NCI-H446 treated with DMSO at 0.1 percent for 48 hours (cell line): ENCODE measurements around the gene RAB25.
"Not testable (repeated sequence)": the region's sequence is repeated elsewhere in the genome, so short reads cannot be mapped to it uniquely, and the experiment has no call there.

Experiments
- DNase-seq: peaks from one replicate; lab custom pipeline; 2025; lab: John Stamatoyannopoulos, UW

Gene RAB25

DNA sequence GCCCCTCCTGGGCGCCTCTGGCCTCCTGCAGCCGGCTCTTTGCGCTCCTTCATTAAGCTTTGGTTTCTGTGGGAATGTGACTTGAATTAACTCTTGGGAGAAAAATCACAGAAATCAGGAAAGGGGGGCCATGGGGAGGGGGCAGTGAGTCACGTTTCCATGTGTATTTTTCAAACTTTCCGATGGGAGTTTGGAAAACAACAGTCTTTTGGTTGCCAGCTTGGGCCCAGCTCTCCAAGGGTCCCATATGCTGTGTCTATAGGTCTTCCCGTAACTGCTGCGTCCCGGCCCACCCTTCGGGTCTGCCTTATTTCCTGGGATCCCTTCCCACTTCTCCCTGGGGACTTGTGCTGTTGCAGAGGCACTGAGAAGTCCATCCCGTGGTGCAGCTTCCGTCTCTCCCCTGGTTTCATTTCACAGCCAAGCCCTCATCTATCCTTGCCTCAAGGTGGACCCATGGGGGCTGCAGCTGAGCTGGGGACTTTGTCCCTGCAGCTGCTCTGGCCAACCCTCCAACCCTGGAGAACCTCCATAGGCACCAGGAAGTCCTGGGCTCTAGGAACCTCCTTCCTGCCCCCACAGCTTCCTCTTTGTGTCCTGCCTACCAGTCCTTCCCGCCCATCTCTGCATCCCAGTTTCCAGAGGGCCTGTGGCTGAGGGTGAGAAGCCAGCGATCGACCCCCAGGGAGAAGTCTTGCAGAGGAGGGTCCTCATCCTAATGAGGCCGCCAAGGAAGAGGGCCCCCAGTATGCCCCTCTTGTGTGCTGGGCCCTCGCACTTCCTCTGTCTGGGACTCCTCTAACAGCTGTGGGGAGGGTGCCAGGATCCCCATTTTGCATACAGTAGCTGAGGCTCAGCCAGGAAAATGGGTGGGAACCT lies 41.9 kb downstream of the RAB25 start:
- DNase-seq: no peak

DNA sequence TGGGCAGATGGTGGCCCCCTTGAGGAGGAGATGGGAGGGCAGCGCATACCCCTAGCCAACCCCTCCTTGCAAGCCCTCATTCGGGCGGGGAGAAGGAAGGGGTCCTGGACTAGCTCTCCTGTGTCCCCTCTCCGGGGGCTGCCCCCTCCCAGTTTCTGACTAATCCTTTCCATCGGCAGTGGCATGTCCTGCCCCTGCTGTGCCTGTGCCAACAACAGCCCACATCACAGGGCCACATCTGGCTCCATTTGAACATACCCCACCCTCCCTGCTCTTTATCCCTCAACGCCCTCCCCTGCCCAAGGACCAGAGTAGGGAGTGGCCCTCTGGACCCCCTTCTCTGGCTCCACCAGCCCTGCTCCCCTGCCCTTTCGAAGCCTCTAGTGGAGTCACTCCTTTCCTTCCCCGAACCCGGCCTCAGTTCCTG lies 42.6 kb downstream of the RAB25 start:
- DNase-seq: no peak

DNA sequence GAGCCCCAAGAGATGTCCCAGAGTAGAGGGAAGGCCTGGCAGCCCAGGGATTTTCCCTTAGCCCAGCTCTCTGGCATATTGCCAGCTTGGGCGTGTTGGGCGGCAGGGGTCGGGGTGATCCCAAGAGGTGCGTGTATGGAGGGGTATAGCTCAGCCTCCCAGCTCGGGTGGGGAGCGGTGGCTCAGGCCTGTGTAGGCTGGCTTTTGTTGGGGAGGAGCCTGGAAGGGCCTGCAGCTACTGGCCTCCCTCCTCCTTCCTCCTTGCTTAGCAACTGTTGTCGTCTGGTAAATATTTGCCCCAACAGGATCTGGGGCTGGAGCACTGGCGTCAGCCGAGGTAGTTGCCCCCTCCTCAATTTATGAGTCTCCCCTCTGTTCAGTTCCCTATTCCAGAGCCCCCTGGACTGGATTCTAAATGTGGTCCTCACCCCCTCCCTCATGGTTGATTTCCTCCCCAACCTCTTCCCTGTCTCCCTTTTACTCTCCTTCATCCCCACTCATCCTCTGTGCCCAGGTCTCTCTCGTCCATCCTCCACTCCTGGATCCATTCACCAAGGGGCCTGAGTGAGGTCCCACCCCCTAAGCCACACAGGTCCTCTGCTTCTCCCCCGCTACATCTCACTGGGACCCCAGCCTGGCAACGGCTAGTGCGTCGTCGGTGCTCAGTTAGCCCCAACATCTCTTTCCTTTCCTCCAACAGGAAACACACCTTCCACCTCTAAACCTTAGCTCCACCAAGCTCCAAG lies 43.3 kb downstream of the RAB25 start:
- no peak for DNase-seq

DNA sequence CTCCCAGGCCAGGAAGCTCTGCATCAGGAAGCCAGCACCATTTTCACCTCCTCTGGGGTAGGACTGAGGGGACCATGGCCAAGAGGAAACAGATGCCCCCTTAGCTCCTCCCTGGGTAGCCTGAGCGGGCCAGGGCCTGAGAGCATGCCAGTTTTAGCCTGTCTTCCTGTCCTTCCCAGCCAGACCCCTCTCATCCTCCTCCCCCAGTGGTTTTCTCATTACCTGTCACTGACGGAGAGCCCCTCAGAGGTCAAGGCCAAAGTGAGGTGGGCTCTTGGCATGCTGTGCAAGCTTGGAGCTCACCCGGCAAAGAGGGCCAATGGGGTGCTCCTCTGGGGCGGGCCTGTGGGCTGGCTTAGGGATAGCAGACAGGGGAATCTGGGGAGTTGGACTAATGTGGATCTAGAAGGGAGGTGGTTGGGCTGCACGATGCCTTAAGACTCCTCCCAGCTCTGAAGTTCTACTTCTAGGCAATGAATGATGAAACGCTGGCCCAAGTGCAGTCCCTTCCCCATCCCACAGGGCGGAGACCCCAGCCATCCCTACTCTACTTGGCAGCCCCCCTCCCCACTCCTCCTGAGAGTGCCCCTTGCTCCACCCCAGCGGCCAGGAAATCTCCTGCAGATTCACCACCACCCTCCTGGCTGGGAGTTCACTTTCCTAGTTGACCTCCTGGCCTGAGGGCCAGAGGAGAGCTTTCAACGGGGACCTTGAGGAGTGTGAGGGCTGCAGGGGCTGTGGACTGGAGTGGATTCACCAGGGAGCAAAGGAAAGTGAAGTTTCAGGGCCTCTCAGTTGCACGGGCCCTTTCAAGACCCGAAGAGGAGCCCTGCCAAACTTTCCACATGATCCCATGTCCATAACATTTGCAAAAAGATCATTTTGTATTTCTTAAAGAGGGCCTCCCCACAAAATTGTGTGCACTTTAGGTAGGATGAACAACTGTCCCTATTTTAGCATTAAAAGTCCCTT lies 44.2 kb downstream of the RAB25 start:
- DNase-seq: no peak

DNA sequence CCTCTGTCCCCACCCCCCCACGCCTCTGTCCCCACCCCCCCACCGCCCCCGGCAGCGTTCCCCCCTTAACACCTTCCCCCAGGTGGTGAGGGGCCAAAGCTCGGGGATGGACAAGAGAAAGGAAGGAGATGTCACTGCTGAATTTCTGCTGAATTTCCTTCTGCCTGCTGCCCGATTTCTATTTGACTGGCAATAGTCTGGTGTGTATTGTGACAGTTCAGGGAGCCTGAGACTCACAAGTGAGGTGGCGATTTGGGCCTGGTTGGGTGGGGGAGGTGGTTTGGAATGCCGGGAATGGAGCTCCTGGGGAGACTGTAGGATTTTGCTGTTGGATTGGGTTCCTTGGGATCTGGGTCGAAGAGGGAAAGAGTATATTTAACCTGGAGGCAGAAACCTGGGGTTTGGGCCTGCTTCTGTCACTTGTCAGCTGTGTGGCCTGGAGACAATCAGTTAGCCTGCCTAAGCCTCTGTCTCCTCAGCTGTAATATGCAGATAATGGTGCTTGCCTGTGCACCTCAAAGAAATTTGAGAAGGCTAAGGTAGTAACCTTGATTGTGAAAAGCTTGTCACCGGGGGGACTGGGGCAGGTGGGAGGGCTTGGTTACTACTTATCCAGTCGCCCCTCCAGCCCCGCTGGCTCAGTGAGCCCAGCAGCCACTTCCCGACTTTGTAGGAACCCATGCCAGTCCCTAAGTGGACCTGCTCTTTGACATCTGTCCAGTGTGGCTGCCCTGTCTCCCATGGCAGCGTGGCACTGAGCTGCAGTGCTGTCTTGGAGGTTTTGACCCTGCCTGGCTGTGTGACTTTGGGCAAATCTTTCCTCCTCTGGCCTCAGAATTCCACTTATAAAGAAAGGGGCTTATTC lies 45.9 kb downstream of the RAB25 start:
- no peak for DNase-seq

DNA sequence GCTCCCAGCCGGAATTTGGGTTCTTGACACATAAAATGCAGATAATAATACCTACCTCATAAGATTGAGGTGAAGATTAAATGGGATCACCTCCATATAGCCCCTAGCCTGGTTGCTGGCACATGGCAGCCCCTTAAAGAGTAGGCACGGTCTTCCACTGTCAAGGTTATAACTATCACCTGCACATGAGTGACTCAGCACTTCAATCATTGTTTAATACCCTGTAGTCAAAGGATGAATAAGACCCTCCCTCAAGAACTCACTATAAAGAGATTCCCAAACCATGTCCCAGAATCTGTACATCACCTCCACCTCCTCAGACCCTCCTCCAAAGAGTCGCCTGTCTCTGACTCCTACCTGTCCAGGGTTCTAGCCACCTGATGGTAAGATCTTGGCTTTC lies 47.1 kb downstream of the RAB25 start:
- no peak for DNase-seq

DNA sequence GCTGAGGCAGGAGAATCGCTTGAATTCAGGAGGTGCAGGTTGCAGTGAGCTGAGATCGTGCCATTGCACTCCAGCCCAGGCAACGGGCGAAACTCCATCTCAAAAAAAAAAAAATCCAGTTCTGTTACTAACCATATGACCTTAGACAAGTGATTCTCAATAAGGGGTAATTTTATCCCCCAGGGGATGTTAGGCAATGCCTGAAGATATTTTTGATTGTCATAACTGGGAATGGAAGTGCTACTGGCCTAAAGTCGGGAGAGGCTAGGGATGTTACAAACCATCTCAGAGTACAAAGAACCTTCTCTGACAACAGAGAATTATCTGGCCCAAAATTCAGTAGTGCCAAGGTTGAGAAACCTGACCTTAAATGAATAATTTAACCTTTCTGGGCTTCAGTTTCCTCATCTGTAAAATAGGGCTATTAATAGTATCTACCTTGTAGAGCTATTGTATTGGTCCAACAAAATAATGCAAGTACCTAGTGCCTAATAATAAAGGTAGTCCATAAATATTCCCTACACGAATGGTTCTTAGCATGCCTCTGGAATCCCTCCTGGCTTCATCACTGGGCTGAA lies 47.8 kb downstream of the RAB25 start:
- DNase-seq: no peak

DNA sequence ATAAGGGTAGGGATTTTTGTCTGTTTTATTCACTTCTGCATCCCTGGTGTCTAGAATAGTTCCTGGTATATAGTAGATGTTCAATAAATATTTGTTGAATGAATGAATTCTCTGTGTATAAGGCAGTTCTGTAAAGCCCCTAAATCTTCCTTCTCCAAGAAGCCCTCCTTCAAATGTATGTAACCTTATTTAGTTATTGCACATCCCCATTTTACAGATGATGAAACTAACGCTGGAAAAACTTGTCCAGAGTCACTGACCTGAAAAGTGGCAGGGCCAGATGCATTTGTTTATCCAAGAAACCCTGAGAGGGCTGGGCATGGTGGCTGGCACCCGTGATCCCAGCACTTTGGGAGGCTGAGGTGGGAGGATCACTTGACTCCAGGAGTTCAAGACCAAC lies 49.3 kb downstream of the RAB25 start:
- DNase-seq: no peak

DNA sequence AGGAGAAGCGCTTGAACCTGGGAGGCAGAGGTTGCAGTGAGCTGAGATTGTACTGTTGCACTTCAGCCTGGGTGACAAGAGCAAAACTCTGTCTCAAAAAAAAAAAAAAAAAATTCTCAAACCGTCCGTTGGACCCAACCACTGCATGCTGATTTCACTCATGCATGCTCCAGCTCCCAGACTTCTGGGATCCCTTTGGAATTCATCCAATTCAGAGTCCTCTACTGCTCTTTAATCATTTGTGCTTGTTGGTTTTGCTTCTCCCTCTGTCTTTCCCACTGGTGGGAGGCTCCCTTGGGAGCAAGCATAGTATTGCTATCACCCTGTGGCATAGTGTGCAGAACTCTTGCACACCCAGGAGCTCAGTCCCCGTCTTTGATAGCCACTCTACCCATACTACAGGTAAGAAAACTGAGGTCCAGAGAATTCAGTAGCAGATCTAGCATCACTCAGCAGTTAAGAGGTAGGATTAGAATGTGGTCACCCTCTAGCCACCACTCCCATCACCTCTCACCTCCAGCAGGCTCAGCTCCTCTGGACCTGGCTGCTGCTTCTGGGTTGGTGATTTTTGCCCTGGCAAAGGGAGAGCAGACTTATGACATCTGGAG lies 50.5 kb downstream of the RAB25 start:
- no peak for DNase-seq

DNA sequence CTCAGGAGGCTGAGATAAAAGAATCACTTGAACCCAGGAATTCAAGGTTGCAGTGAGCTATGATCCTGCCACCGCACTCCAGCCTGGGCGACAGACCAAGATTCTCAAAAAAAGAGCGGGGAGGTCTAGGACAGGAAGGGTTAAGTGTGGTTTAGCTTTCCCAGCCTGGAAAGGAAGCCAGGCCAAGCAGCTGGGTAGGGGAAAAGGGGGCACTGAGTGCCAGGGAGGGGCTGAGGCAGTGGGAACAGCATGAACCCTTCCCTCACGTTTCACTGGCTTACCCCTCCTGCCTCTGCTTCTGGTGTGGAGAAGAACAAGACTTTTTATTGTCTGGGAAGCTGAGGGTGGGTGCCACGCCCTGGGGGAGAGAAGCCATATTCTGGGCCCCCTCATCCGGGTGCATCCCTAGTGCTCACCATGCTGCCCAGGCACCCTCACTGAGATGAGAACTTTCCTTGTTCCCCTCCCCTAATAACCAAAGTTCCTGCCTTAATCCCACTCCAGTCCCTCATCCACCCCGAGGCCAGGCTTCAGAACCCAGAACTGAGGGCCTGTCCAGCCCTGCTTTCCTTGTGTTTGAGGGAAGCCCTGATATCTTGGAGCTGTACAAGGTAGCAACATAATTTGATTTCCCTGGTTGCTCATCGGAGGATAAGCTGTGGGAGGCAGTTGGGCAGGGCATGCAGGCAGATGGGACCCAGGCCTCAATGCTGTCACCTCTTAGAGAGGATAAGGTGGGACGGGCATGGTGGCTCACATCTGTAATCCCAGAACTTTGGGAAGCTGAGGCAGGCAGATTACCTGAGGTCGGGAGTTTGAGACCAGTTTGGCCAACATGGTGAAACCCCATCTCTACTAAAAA lies 51.5 kb downstream of the RAB25 start:
- DNase-seq: no peak

DNA sequence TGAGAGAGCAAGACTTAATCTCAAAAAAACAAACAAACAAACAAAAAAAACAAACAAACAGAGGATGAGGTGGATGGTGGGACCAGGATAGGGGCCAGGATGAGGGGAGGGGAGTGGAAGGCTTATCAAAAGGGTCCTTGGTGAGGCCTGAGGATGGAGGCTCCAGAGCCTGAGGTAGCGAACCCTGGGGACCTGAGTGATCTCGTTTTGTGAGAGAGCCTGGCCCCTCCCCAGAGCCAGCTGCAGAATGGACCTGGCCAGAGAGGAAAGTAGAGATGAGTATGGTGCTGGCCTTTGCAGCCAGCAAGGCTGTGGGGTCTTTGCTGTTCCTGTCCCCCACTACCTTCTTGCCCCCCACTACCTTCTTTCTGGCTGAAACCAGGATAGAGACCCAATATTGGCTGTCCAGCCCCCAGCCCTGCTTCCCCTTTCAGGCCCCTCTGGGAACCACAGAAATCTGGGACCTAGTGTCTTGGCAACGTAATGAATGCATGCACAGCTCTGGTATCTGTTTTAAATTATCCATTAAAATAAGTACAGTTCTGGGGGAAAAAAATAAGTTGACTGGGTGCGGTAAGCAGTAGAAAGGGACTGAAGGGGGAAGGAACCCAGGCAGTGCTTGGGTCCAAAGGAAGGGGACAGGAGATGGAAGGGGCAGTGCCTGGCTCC lies 52.5 kb downstream of the RAB25 start:
- DNase-seq: no peak

DNA sequence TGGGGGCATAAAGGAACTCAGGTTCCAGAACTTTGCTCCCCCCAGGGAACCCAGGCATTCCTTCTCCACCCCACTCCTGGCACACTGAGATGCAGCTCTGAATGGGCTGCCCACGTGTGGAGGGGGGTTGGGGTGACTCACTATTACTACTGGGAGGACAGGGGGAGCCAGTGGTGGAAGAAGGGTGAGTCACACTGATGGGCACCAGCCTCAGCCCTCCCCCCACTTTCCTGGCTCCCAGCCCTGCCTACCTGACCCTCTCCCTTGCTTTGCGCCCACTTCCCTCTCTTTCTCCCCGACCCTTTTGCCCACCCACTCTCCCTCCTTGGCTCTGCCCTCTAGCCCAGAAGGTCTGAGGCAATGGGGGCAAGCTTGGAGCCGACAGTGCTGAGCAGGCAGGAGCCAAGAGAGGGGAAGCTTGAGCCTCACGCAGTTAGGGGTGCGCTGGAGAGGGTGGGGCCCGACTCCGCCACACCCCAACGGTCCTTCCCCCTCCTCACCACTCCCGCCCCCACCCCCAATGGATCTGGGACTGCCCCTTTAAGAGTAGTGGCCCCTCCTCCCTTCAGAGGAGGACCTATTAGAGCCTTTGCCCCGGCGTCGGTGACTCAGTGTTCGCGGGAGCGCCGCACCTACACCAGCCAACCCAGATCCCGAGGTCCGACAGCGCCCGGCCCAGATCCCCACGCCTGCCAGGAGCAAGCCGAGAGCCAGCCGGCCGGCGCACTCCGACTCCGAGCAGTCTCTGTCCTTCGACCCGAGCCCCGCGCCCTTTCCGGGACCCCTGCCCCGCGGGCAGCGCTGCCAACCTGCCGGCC lies 53.4 kb downstream of the RAB25 start, which contains the start of gene LMNA:
Gene LMNA, plus strand, starts transcription at position 611 of the 818 bp plus-strand sequence. CDS start 208 bp downstream, outside the sequence.
- peak; percentile 83 for DNase-seq

DNA sequence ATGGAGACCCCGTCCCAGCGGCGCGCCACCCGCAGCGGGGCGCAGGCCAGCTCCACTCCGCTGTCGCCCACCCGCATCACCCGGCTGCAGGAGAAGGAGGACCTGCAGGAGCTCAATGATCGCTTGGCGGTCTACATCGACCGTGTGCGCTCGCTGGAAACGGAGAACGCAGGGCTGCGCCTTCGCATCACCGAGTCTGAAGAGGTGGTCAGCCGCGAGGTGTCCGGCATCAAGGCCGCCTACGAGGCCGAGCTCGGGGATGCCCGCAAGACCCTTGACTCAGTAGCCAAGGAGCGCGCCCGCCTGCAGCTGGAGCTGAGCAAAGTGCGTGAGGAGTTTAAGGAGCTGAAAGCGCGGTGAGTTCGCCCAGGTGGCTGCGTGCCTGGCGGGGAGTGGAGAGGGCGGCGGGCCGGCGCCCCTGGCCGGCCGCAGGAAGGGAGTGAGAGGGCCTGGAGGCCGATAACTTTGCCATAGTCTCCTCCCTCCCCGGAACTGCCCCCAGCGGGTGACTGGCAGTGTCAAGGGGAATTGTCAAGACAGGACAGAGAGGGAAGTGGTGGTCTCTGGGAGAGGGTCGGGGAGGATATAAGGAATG lies 54.1 kb downstream of the RAB25 start:
- DNase-seq: no peak

DNA sequence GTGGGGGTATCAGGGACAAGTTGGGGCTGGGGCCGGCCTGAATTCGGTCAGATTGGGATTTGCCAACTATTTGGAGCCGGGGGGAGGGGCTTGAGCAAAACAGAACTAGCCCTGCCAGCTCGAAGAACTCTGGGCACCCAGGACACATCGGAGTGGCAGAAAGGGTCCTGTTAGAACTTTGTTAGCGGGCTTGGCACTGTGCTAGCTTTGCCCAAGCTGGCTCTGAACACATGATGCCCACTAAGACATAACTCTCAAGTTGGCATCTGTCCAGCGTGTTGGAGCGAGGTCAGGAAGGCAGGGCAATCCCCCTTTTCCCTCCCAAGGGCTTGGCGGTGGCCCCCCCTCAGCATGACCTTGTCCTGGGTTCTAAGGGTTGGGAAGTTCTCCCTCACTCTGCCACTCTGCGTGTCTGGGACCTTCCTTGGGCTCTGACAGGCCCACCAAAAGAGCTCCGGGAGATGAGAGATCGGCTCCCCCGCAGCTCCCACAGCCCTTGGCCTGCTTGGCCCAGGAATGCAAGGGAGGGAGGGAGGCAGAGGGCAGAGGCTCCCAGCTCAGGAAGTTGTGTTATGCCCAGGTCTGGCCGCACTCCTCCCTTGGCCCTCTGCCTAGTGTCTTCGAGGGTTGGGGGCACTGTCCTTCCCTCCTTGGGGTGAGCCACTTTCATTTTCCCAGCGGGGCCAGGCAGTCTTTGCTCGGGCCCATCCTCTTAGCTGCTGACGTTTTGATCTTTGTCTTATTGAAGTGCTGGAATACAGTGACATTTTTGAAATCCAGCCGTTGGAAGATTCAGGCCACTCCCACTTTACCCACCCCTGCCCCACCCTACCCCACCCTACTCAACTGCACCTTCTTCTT lies 54.8 kb downstream of the RAB25 start:
- no peak for DNase-seq

DNA sequence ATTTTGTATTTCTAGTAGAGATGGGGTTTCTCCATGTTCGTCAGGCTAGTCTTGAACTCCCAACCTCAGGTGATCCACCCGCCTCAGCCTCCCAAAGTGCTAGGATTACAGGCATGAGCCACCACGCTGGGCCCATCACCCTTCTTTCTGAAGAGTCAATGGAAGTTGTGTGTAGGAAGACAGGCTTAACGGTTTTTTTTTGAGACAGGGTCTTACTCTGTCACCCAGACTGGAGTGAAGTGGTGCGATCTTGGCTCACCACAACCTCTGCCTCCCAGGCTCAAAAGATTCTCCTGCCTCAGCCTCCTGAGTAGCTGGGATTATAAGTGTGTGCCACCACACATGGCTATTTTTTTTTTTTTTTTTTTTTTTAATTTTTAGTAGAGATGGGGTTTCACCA lies 55.8 kb downstream of the RAB25 start:
- DNase-seq: not testable (repeated sequence)

DNA sequence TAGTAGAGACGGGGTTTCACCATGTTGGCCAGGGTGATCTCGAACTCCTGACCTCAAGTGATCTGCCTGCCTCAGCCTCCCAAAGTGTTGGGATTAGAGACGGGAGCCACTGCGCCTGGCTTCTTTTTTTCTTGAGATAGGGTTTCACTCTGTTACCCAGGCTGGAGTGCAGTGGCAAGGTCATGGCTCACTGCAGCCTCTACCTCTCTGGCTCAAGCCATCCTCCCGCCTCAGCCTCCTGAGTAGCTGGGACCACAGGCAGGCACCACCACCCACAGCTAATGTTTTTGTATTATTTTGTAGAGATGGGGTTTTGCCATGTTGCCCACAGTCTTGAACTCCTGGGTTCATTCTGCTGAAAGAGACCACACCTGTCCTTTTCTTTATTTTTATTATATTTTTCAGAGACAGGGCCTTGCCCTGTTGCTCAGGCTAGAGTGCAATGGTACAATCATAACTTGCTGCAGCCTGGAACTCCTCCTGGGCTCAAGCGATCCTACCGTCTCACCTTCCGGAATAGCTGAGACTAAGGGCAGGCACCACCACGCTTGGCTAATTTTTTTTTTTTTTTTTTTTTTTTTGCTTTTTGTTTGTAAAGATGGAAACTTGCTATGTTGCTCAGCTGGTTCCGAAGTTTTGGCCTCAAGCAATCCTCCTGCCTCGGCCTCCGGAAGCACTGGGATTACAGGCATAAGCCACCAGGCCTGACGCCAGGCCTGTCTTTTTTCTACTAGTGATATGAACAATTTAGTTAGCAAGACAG lies 56.6 kb downstream of the RAB25 start:
- DNase-seq: no peak
